BE2C (cell line): ENCODE data around the gene TDRD9.

Experiments
- DNase-seq: peaks from one replicate; pipeline ENCODE4 v3.0.0-alpha.2; 2020
- H3K27me3 ChIP-seq: fragments of 250-450 bp; sonication (Bioruptor Pico); 2 replicates; pipeline ENCODE4 v1.5.1; 2020; ENCODE audit warnings: mild to moderate bottlenecking
- H3K36me3 ChIP-seq: fragments of 250-450 bp; sonication (Bioruptor Pico); 2 replicates; pipeline ENCODE4 v1.5.1; 2020; ENCODE audit warnings: mild to moderate bottlenecking
- H3K4me1 ChIP-seq: fragments of 250-450 bp; sonication (Bioruptor Pico); 2 replicates; pipeline ENCODE4 v1.5.1; 2020
- H3K4me3 ChIP-seq: 2 replicates; pipeline ENCODE4 v1.5.1; 2011; ENCODE audit warnings: low read depth, low read length
- H3K9me3 ChIP-seq: fragments of 250-450 bp; sonication (Bioruptor Pico); 2 replicates; pipeline ENCODE4 v1.5.1; 2020
- TF ChIP-seq, protein P1 (sequence below): IDR thresholded peaks from 2 replicates; pipeline ENCODE4 v1.5.1; 2012; ENCODE audit warnings: mild to moderate bottlenecking, low read depth, low read length

The TDRD9 gene

GRCh38 chr14:103882503-103883262 is 45.6 kb upstream of the TDRD9 start:
- Histone ChIP-seq H3K27me3 (no peaks in the 10 kb centered on the region), H3K9me3 (no peaks in the 10 kb centered on the region), H3K4me1 (peaks cover 37% of the 10 kb centered on the region), H3K36me3 (no peaks in the 10 kb centered on the region), H3K4me3 (no peak overlapping the region)
- TF ChIP-seq, protein P1, sequence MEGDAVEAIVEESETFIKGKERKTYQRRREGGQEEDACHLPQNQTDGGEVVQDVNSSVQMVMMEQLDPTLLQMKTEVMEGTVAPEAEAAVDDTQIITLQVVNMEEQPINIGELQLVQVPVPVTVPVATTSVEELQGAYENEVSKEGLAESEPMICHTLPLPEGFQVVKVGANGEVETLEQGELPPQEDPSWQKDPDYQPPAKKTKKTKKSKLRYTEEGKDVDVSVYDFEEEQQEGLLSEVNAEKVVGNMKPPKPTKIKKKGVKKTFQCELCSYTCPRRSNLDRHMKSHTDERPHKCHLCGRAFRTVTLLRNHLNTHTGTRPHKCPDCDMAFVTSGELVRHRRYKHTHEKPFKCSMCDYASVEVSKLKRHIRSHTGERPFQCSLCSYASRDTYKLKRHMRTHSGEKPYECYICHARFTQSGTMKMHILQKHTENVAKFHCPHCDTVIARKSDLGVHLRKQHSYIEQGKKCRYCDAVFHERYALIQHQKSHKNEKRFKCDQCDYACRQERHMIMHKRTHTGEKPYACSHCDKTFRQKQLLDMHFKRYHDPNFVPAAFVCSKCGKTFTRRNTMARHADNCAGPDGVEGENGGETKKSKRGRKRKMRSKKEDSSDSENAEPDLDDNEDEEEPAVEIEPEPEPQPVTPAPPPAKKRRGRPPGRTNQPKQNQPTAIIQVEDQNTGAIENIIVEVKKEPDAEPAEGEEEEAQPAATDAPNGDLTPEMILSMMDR, result no peak
- peak; percentile 80 for DNase-seq

DNA sequence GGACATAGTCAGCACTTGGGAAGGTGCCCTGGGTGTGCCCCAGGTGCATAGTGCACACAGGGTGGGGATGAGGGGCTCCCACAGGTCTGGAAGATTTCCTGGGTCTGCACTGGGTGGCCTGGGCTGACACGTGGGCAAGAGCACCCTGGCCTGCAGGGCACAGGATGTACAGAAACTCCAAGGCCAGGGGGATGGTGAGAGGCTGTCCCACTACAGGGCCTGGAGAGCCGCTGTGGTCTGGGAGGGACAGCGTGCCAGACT is 45.1 kb upstream of the TDRD9 start:
- Histone ChIP-seq H3K27me3 (no peaks in the 10 kb centered on the region), H3K36me3 (no peaks in the 10 kb centered on the region), H3K4me1 (peaks cover 37% of the 10 kb centered on the region), H3K4me3 (no peak overlapping the region), H3K9me3 (no peaks in the 10 kb centered on the region)
- DNase-seq, result no peak
- TF ChIP-seq, protein P1, result no peak

DNA sequence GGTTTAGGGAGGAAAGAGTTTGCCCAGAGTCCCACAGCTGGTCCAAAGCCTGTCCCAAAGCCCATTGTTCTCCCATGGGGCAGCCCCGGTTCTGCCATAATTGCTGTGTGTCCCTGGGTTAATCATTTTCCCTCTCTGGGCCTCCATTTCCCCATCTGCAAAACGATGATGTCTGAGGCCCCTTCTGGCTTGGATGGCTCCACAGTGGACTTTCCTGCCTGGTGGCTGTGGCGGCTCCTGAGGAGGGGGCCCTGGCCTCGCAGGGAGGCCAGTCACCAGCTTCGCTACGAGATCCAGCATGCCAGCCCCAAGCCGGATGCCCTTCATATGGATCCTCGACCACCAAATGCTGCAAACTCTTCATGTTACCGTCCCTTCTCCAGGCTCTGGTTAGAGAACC is 43.4 kb upstream of the TDRD9 start:
- no peak overlapping the region for H3K4me3 ChIP-seq
- H3K4me1 ChIP-seq, result peaks cover 41% of the 10 kb centered on the region
- H3K9me3 ChIP-seq, result no peaks in the 10 kb centered on the region
- DNase-seq, result no peak
- TF ChIP-seq, protein P1, result no peak
- no peaks in the 10 kb centered on the region for H3K27me3 ChIP-seq
- no peaks in the 10 kb centered on the region for H3K36me3 ChIP-seq

DNA sequence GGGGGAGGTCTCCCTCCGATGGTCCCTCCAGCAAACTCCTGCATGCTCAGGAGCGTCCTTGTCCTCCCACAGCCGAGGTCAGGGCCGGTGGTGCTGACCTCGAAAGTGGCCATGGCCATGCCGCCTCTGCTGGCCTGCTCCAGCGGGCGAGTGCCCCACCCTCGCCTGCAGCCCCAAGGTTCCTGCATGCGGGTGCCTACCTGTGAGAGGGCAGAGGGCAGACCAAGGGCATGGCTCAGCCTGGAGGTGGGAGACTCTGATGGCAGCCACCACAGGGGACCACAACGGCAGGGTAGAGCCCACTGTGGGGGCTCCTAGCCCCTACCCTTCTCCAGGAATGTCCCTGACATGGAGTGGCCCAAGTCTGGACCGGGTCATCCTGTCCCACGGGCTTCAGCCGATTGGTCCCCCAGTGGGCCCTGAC is 42.7 kb upstream of the TDRD9 start:
- Histone ChIP-seq H3K4me1 (peaks cover 34% of the 10 kb centered on the region), H3K4me3 (no peak overlapping the region), H3K9me3 (no peaks in the 10 kb centered on the region), H3K27me3 (no peaks in the 10 kb centered on the region), H3K36me3 (no peaks in the 10 kb centered on the region)
- DNase-seq, result no peak
- TF ChIP-seq, protein P1, result no peak

GRCh38 chr14:103886304-103887169 is 41.7 kb upstream of the TDRD9 start:
- H3K36me3 ChIP-seq, result no peaks in the 10 kb centered on the region
- DNase-seq, result no peak
- no peak overlapping the region for H3K4me3 ChIP-seq
- no peaks in the 10 kb centered on the region for H3K9me3 ChIP-seq
- TF ChIP-seq, protein P1, result peak; percentile 35
- H3K27me3 ChIP-seq, result no peaks in the 10 kb centered on the region
- peaks cover 24% of the 10 kb centered on the region for H3K4me1 ChIP-seq

- H3K27me3 ChIP-seq, result no peaks in the 10 kb centered on the region
Measured at GRCh38 chr14:103887170-103887501, 41.1 kb upstream of the TDRD9 start.

More at GRCh38 chr14:103887170-103887501, 41.1 kb upstream of the TDRD9 start:
- DNase-seq, result no peak
- peaks cover 18% of the 10 kb centered on the region for H3K4me1 ChIP-seq
- no peak overlapping the region for H3K4me3 ChIP-seq
- no peaks in the 10 kb centered on the region for H3K36me3 ChIP-seq
- TF ChIP-seq, protein P1, result no peak
- H3K9me3 ChIP-seq, result no peaks in the 10 kb centered on the region
